PC-9 (cell line): ENCODE measurements around the gene LIN7A. TPM values are rescaled to one million over a fixed set of nuclear protein-coding genes. Genes with fewer than 3 reads are reported as not detected.

Experiments
- BruUV-seq: library from RNA; stranded (reverse); fragments of 400-500 nt; replicated peaks from 2 replicates; lab custom pipeline; 2021; lab: Mats Ljungman, UMichigan
- CTCF ChIA-PET: fragments of 300-600 bp; sonication (Branson Sonifier 250); formaldehyde crosslinking; loops from one replicate; lab custom pipeline; 2022; ENCODE audit warnings: antibody characterized with exemption; lab: Charles Lee
- POLR2A ChIA-PET: fragments of 300-600 bp; sonication (Branson Sonifier 250); formaldehyde crosslinking; loops from one replicate; lab custom pipeline; 2022; ENCODE audit warnings: antibody characterized with exemption; ENCODE audit not compliant: unreplicated experiment; lab: Charles Lee
- DNase-seq, 2 experiments: peaks; one replicate each; pipeline versions ENCODE4 v3.0.0 to v3.0.0-alpha.2; 2015 to 2022; ENCODE audit warnings: mixed read lengths in 1 of 2
- H2AFZ ChIP-seq: fragments of 200-600 bp; sonication (generic); 2 replicates; pipeline ENCODE4 v1.8.1; 2017; ENCODE audit warnings: antibody characterized with exemption
- H3F3A ChIP-seq: fragments of 200-600 bp; sonication (generic); 2 replicates; pipeline ENCODE4 v1.8.1; 2017; ENCODE audit warnings: antibody characterized with exemption, mild to moderate bottlenecking, low read depth; ENCODE audit not compliant: insufficient read depth
- H3K27ac ChIP-seq: fragments of 200-600 bp; sonication (generic); 2 replicates; pipeline ENCODE4 v1.6.1; 2016; ENCODE audit warnings: mixed run types
- H3K27me3 ChIP-seq: fragments of 200-600 bp; sonication (generic); 2 replicates; pipeline ENCODE4 v1.6.1; 2016; ENCODE audit warnings: low read depth, mixed run types; ENCODE audit not compliant: insufficient read depth
- H3K36me3 ChIP-seq: fragments of 200-600 bp; sonication (generic); 2 replicates; pipeline ENCODE4 v1.6.1; 2016; ENCODE audit warnings: low read depth, mixed run types
- H3K4me1 ChIP-seq: fragments of 200-600 bp; sonication (generic); replicated peaks from 2 replicates; pipeline ENCODE4 v1.6.1; 2016; ENCODE audit warnings: mixed run types; ENCODE audit not compliant: insufficient read depth
- H3K4me2 ChIP-seq: fragments of 200-600 bp; sonication (generic); 2 replicates; pipeline ENCODE4 v1.6.1; 2017; ENCODE audit warnings: mixed run types
- H3K4me3 ChIP-seq: fragments of 200-600 bp; sonication (generic); 2 replicates; pipeline ENCODE4 v1.6.1; 2016; ENCODE audit warnings: mixed run types
- H3K79me2 ChIP-seq: fragments of 200-600 bp; sonication (generic); 2 replicates; pipeline ENCODE4 v1.6.1; 2017; ENCODE audit warnings: low read depth, mixed run types
- H3K9me2 ChIP-seq: fragments of 200-600 bp; sonication (generic); 2 replicates; pipeline ENCODE4 v1.8.1; 2017; ENCODE audit warnings: mild to moderate bottlenecking; ENCODE audit not compliant: insufficient read depth
- H3K9me3 ChIP-seq: fragments of 200-600 bp; sonication (generic); 2 replicates; pipeline ENCODE4 v1.8.1; 2016; ENCODE audit warnings: low read depth; ENCODE audit not compliant: insufficient read depth
- H4K20me1 ChIP-seq: fragments of 200-600 bp; sonication (generic); 2 replicates; pipeline ENCODE4 v1.8.1; 2017; ENCODE audit not compliant: insufficient read depth
- EZH2 ChIP-seq: fragments of 200-600 bp; sonication (generic); IDR thresholded peaks from 2 replicates; pipeline ENCODE4 v1.8.0; 2017; ENCODE audit warnings: antibody characterized with exemption, low read depth
- intact Hi-C: fragments of 100-400 bp; cut with micrococcal nuclease; formaldehyde crosslinking; loops from one replicate; pipeline ENCODE4 v1.10.0; 2022; ENCODE audit not compliant: unreplicated experiment
- total RNA-seq: library from RNA; stranded (reverse); gene quantifications from 2 replicates; pipeline ENCODE4 v1.2.3, GENCODE V29; 2021
- TF ChIP-seq, protein P1 (sequence below): fragments of 200-600 bp; sonication (generic); conservative IDR thresholded peaks from 2 replicates; pipeline ENCODE4 v1.6.1; 2017; ENCODE audit warnings: mixed run types, antibody characterized with exemption, mild to moderate bottlenecking, moderate library complexity

LIN7A gene
- total RNA-seq, 1 experiment from 2014 or later = not detected

DNA sequence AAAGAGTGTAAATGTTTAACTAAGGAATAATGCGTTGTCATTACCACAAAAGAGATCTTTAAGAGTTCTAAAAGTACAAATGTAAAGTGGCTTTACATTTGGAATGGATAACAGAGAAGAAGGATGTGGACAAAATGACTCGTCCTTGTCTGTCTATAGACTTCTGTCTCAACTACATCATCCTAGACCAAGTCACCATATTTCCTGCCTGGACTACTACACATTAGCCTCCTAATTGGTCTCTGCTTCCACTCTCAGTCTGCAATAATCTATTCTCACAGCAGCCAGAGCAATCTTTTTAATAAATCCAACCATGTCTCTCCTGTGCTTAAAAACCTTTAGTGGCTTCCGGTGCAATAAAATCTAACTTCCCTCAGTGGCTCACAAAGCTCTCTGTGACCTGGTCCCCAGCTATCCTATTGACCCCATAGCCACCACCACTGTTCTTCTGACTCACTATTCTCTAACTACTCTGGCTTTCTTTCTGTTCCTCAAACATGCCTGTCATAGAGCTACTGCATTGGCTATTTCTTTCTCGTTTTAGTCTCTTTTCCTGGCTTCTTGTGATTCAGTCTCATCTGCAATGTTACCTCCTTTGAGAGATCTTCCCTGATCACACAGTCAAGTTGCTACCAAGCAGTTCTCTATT lies 130.0 kb downstream of the LIN7A start:
- ChIA-PET CTCF (no interaction called here), POLR2A (no interaction called here)
- Histone ChIP-seq H3K27ac (no peak overlapping the region), H3K4me2 (no peak overlapping the region), H4K20me1 (no peaks in the 10 kb centered on the region), H3K4me1 (no peaks in the 10 kb centered on the region), H3F3A (no peaks in the 10 kb centered on the region), H3K27me3 (no peaks in the 10 kb centered on the region), H3K9me2 (no peaks in the 10 kb centered on the region; the same call in 1 of the 2 replicates), H2AFZ (no peak overlapping the region), H3K36me3 (no peaks in the 10 kb centered on the region), H3K79me2 (no peaks in the 10 kb centered on the region), H3K4me3 (no peak overlapping the region), H3K9me3 (no peaks in the 10 kb centered on the region; the same call in 1 of the 2 replicates)
- TF ChIP-seq, protein P1, sequence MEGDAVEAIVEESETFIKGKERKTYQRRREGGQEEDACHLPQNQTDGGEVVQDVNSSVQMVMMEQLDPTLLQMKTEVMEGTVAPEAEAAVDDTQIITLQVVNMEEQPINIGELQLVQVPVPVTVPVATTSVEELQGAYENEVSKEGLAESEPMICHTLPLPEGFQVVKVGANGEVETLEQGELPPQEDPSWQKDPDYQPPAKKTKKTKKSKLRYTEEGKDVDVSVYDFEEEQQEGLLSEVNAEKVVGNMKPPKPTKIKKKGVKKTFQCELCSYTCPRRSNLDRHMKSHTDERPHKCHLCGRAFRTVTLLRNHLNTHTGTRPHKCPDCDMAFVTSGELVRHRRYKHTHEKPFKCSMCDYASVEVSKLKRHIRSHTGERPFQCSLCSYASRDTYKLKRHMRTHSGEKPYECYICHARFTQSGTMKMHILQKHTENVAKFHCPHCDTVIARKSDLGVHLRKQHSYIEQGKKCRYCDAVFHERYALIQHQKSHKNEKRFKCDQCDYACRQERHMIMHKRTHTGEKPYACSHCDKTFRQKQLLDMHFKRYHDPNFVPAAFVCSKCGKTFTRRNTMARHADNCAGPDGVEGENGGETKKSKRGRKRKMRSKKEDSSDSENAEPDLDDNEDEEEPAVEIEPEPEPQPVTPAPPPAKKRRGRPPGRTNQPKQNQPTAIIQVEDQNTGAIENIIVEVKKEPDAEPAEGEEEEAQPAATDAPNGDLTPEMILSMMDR = no peak
- TF ChIP-seq EZH2 = no peak
- DNase-seq = no peak
- no TSS peak for BruUV-seq
- intact Hi-C loops = no loop called here

DNA sequence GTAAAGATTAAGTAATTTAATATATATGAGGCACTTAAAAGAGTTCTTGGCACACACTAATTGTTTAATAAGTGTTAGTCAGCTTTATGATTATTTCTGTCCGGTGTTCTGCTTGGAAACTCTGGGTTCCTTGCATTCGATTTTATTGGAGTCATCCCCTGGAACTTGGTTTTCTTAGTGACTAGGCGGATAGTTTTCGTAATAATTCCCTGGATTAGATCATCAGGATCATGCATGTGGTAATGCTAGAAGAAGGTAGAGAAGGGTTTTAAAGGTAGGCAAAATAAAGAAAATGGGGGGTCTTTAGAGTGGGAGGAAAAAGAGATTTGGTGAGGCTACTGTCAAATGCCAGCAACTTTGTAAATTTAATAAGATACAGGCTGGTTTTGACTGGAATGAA lies 132.6 kb downstream of the LIN7A start:
- no peaks in the 10 kb centered on the region for H3K79me2 ChIP-seq
- CTCF ChIA-PET = no interaction called here
- H3K4me2 ChIP-seq = no peak overlapping the region
- no peak overlapping the region for H3K4me3 ChIP-seq
- H2AFZ ChIP-seq = no peak overlapping the region
- intact Hi-C loops = no loop called here
- H3K27me3 ChIP-seq = no peaks in the 10 kb centered on the region
- H3K9me2 ChIP-seq = no peaks in the 10 kb centered on the region; the same call in 1 of the 2 replicates
- no peaks in the 10 kb centered on the region; the same call in 1 of the 2 replicates for H3K9me3 ChIP-seq
- no peak for DNase-seq
- no peak for TF ChIP-seq EZH2
- TF ChIP-seq, protein P1 = no peak
- BruUV-seq = no TSS peak
- H3K36me3 ChIP-seq = no peaks in the 10 kb centered on the region
- no peaks in the 10 kb centered on the region for H3K4me1 ChIP-seq
- no peak overlapping the region for H3K27ac ChIP-seq
- POLR2A ChIA-PET = no interaction called here
- no peaks in the 10 kb centered on the region for H4K20me1 ChIP-seq
- H3F3A ChIP-seq = no peaks in the 10 kb centered on the region

DNA sequence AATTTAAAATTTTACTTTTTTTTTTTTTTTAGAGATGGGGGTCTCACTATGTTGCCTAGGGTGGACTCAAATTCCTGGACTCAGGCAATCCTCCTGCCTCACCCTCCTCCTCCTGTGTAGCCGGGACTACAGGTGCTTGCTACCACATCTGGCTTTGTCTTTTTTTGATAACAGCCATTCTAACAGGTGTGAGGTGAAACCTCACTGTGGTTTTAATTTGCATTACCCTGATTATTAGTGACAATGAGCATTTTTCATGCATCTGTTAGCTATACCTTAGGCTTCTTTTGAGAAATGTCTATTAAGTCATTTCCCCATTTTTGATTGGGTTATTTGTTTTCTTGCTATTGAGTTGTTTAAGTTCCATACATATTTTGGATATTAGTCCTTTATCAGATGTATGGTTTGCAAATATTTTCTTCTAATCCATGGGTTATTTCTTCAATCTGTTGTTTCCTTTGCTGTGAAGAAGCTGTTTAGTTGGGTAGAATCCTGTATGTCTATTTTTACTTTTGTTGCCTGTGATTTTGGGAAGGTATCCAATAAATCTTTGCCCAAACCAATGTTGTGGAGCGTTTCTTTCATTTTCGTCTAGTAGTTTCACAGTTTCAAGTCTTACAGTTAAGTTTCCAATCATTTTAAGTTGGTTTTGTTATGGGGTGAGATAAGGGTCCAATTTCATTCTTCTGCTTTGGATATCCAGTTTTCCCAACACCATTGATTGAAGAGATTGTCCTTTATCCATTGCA lies 134.9 kb downstream of the LIN7A start:
- no TSS peak for BruUV-seq
- Histone ChIP-seq H3K9me2 (no peaks in the 10 kb centered on the region; the same call in 1 of the 2 replicates), H4K20me1 (no peaks in the 10 kb centered on the region), H3K27ac (no peak overlapping the region), H2AFZ (no peak overlapping the region), H3K4me1 (no peaks in the 10 kb centered on the region), H3F3A (no peaks in the 10 kb centered on the region), H3K9me3 (no peaks in the 10 kb centered on the region; the same call in 1 of the 2 replicates), H3K36me3 (no peaks in the 10 kb centered on the region), H3K4me3 (no peak overlapping the region), H3K79me2 (no peaks in the 10 kb centered on the region), H3K27me3 (no peaks in the 10 kb centered on the region), H3K4me2 (no peak overlapping the region)
- CTCF ChIA-PET = no interaction called here
- no peak for DNase-seq
- intact Hi-C loops = no loop called here
- no peak for TF ChIP-seq EZH2
- TF ChIP-seq, protein P1 = no peak
- POLR2A ChIA-PET = no interaction called here
